GM19463 (cell line): ENCODE results near the gene PRPF6.
A peak's percentile ranks its signal among the peaks of the same experiment; 100 is the strongest.
"Not testable (repeated sequence)": the region's sequence is repeated elsewhere in the genome, so short reads cannot be mapped to it uniquely, and the experiment has no call there.

Experiments
- ATAC-seq: cut with Tn5 transposase; IDR thresholded peaks from one replicate; pipeline ENCODE4 v1.9.1; 2021; ENCODE audit warnings: mild to moderate bottlenecking, moderate library complexity; ENCODE audit not compliant: unreplicated experiment

PRPF6 gene

GRCh38 chr20:63973160-63973479 is 7.8 kb upstream of the PRPF6 start:
- ATAC-seq, result no peak

GRCh38 chr20:63973636-63974401 is 7.1 kb upstream of the PRPF6 start:
- no peak for ATAC-seq

GRCh38 chr20:63974402-63975200 is 6.3 kb upstream of the PRPF6 start:
- no peak for ATAC-seq

- ATAC-seq, result not testable (repeated sequence)
These were observed 4.4 kb upstream of the PRPF6 start for GRCh38 chr20:63976511-63976910.

GRCh38 chr20:63976980-63977738 is 3.8 kb upstream of the PRPF6 start:
- ATAC-seq, result no peak

DNA sequence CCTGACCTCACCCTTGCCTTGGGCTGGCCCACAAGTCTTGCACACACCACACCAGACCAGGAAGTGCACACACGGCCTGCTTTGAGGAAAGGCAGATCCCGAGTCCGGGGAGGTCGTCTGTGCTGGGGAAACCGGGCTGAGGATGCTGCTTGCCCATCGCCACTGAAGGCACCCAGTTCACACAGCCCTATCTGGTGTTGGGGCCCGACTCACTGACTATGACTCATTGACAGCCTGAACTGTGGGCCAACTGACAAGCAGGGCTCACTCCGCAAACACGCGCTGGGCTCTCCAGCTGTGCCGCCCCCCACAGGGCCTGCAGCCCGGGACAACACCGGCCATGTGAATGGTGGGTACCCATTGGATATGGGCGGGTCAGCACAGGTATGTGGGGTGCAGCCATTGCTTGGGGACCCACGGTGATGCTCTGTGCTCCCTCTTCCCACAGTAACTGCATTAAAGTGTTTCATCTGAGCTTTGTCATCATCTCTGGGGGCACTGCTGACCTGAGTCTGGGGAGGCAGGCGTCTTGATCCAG is 3.1 kb upstream of the PRPF6 start:
- ATAC-seq, result no peak

DNA sequence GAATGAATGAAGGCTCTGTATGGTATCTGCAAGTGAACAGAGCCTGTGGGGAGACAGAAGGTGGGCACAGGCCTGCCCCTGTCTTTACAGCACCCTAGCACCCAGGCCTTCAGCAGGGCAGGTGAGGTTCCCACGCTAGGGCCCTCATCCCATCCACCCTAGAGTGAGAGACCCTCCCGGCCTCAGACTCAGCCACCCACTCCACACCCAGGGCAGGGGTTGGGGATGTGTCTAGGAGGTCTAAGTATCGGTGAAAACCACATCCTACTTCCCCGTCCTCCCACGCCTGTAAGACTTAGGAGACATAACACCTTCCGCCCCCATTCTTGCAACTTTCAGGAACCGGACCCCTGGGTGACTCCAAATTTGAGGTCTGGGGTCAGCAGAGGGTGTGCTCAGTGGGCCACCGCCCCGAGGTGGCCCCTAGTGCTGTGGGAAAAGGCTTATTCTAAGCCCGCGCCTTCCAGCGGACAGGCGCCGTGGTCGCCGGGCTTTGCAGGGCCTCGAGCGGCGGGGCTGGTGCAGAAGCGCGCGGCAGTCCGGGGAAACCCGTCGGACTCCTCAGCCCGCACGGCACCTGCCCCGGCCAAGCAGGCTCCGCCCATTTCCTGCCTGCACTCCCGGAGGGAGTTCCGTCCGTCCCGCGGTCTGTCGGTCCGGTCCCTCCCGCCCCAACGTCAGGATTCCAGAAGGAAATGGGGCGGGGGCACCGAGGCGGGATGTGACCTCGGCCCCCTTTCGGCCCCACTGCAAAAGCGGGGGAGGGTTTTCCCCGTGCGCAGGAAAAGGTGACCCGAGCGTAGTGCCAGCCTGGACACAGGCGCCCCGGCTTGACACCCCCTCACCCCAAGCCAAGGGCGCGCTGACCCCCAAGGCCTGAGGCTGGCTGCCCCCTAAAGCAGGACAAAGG is 2.4 kb upstream of the PRPF6 start:
- peak; percentile 39 for ATAC-seq

DNA sequence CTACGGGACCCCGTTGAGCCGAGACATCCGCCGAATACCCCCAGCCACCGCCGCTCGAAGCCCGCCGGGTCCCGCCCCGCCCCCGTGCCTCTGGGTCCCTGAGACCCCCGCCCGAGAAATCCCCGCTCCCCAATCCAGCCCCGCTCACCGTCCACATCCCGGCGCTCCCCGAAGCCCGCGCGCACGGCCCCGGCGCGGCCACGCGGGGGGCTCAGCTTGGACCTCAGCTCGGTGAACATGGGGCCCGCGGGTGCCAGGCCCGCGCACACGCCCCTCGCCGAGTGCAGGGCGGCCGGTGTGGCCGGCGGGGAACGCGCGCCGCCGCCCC is 1.7 kb upstream of the PRPF6 start:
- no peak for ATAC-seq

DNA sequence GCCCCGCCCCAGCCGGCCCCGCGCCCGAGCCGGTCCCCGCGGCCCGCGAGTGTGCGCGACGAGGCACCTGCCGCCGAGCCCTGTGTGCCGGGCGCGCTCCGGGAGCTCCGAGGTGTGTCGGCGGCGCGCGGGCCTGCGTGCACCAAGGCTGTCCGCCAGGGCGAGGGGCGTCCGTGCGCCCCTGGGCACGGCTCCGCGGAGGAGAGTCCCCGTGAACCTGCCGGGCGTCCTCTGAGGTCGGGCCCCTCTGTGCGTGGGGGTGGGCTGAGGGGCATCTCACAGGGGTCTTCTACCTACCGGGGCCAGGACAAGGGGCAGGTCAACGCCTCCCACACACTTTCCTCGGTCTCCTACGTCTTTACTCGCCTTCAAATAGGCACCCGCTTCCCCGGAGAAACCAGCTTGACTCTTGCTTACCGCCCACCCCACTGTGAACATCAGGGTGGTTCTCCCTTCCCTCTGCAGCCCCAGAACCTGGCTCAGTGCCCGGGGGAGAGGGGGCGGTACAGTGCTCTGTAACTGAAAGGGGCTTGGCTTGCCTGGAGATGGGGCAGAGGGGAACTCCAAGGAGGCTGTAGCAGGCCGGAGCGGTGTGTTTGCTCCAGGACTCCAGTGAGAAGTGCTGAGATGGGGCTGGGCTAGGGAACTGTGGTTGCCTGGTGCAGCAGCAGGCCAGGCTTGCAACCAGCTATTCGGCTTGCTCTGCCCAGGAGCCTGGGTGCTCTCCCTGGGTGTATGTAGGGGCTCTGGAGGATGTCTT is 1.2 kb upstream of the PRPF6 start, which contains the start of gene SAMD10:
TSS of gene SAMD10 (minus strand) at position 86 of the 760 bp plus-strand sequence. CDS start 175 bp downstream, outside the sequence.
- ATAC-seq, result no peak

DNA sequence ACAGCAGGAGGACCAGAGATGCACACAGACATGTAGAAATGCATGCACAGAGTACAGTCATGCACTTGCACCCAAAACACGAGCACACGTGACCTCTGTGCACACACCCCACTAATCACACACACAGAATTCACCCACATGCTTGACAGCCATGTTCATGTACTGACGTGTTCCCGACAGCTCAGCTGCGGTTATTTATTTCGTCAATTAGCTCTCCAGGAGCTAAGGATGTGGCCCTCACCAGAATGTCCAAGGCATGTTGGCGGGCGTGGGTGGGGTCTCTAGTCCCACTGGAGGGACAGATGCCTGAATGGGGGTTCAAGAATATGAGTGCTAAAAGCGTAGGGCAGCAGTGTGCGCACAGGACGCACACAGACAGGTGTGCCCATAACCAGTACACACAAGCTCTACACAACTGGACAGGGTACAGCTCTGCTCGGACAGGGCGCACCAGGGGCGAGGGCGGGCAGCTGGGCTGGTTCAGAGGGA is 571 bp upstream of the PRPF6 start:
- no peak for ATAC-seq

- no peak for ATAC-seq
These were observed 2.0 kb downstream of the PRPF6 start for GRCh38 chr20:63982937-63983336.

- no peak for ATAC-seq
These were observed 20.0 kb downstream of the PRPF6 start for GRCh38 chr20:64000906-64001305.

- ATAC-seq, result no peak
These were observed 20.7 kb downstream of the PRPF6 start for GRCh38 chr20:64001607-64002011.

GRCh38 chr20:64003960-64004725 is 23.2 kb downstream of the PRPF6 start:
- no peak for ATAC-seq

GRCh38 chr20:64005394-64005793 is 24.5 kb downstream of the PRPF6 start:
- ATAC-seq, result no peak

DNA sequence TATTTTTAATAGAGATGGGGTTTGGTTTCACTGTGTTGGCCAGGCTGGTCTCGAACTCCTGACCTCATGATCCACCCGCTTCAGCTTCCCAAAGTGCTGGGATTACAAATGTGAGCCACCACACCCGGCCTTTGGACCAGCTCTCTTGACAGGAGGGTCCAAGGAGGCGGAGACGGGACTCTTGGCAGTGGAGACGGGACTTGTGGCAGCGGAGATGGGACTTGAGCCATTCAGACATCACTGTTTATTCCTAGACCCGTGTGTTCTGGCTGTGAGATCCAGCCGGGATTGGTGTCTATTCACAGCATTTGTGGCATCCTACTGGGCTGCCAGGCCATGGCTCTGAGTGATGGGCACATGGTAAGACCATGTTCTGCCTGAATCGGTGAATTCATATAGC is 25.6 kb downstream of the PRPF6 start:
- no peak for ATAC-seq

GRCh38 chr20:64006902-64007301 is 26.0 kb downstream of the PRPF6 start:
- no peak for ATAC-seq

DNA sequence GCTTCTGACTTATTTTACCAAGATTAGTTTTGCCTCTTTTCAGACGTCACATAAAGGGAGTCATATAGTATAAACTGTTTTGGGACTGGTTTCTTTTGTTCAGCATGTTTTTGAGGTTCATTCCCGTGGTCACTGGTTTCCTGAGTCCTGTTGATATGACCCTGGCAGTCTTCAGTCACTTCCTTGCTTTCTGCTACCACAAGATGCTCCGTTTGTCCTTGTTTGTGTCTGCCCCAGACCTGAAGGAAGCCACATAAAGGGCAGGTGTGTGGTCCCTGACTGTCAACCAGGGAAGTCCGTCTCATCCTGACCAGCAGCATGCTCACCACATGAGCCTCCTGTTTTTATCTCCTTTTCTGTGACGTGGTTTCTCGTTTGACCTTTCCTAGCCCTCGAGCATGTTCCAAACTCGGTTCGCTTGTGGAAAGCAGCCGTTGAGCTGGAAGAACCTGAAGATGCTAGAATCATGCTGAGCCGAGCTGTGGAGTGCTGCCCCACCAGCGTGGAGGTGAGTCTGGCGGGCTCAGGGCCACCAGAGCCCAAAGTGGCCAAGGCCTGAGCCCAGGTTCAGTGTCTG is 29.0 kb downstream of the PRPF6 start:
- ATAC-seq, result no peak
